HG02798 (cell line): ENCODE data around the gene HECTD2.

Source experiments
- ATAC-seq: cut with Tn5 transposase; IDR thresholded peaks from one replicate; pipeline ENCODE4 v1.9.1; 2021; ENCODE audit warnings: mild to moderate bottlenecking; ENCODE audit not compliant: unreplicated experiment, poor library complexity

Gene HECTD2

DNA sequence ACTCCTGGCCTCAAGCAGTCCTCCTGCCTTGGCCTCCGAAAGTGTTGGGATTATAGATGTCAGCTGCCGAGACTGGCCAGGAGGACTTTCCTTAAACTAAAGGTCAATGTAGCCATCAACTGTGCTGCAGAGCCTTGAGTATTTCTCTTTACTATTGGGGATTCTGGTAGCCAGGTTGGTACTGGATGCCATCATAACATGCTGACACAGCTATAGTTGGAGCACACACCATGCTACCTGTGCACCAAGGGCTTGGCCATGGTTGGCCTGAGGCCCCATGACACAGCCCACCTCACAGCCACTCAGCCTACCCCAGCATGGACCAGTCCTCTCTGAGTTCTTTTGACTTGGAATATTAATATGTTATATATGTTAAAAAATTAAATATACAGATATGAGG, 54.4 kb downstream of the HECTD2 start:
- no peak for ATAC-seq

DNA sequence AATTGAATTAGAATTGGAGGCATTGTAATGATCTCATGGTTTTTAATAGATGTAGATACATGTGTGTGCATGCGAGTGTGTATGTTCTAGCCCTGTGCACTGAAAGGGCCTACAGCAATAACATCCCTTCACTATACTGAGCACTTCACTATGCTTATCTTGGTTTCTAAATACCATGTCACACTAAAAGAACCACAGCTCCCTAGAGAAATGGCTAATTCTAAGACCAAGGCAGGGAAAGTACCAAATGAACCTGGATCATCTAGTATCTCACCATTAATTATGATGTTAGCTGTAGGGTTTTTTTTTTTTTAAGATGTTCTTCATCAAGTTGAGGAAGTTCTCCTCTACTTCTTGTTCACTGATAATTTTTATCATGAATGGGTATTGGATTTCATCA, 55.1 kb downstream of the HECTD2 start:
- ATAC-seq = no peak

DNA sequence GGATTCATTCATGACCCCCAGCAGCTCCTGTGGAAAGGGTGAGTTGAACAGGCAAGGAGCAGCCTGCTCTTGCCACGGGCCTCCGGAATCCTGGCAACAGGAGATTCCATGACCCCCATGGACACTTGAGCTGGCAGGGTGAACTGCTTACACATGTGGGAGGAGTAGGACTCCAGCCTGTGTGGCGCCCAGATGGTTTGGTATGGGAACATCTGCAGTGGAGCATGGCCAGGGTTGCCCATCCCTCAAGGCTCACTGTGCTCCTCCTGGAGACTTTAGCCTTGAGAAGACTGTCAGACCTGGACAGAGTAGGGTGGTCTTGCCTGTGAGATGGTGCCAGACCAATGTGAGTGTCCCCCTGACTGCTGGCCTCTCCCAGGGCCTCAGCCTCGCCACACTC, 57.0 kb downstream of the HECTD2 start:
- no peak for ATAC-seq

DNA sequence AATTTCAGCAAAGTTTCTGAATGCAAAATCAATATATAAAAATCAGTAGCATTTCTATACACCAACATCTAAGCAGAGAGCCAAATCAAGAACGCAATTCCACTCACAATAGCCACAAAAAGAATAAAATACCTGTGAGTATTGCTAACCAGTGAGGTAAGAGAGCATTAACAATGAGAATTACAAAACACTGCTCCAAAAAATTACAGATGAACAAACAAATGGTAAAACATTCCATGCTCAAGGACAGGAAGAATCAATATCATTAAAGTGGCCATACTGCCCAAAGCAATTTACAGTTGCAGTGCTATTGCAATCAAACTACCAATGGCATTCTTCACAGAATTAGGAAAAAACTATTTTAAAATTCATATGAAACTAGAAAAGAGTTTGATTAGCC, 61.5 kb downstream of the HECTD2 start:
- no peak for ATAC-seq

DNA sequence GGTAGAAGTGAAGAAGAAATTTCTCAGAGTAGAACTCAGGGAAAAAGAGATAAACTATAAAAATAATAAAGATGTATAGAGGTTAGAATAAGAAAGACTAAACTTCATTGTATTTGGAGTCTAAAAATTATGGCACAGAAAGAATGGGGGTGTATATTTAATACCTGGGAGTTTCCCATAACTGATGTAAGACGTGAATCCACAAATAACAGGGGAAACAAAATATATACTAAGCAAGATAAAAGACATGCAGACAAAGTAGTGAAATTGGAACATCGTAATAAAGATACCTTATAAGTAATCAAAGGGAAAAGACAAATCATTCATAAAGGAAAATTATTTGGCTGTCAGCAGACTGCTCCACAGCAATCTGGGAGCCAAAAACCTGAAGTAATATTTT, 62.8 kb downstream of the HECTD2 start:
- no peak for ATAC-seq

DNA sequence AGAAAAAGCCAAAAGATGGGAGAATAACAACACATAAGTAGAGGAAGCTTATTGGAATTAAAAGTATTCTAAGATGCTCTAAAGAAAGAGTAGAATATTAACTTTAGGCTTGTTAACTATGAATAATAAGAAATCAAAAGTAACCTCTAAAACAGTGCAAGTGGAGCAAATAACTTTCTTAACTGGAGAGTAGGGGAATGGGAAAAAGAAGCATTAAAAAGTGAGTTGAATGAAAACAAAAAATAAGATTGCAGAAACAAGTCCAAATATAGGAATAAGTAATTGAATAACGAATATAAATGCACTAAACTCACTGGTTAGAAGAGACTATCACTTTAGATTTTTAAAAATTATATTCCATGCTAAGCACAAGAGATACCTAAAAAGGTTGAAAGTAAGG, 63.9 kb downstream of the HECTD2 start:
- no peak for ATAC-seq

DNA sequence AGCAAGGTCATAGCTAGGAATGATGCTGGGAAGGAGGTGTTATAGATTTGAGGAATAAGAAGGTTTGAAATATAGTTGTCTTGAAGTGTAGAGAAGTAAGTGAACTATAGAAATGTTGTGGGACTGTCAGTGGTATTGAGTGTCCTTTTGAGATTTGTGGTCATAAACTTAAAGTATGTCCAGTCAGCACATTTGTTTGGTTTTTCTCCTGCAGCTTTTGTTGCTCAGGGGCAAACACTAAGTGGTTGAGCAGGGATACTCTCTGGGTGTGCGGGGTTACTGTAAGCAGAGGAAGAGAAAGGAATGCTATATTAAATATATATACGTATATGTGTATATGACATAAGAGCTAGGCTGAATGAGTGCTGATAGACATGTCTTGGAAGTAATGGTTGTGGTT, 67.1 kb downstream of the HECTD2 start:
- ATAC-seq = no peak

DNA sequence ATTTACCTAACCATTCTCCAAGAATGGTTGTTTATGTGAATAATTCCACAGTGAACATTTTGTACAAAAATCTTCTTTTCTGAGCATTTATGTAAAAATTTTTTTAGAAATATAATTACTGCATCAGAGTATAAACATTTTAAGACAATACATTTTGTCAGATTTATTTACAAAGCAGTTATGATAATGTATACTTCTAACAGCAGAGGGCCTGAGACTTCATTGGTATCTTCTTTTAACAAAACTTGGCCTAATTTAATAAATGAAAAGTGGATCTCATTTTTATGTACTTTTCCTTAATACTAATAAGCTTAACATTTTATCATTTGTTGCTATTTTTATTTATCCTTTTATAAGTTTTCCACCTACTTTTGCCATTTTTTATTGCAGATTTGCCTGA, 69.4 kb downstream of the HECTD2 start:
- no peak for ATAC-seq

DNA sequence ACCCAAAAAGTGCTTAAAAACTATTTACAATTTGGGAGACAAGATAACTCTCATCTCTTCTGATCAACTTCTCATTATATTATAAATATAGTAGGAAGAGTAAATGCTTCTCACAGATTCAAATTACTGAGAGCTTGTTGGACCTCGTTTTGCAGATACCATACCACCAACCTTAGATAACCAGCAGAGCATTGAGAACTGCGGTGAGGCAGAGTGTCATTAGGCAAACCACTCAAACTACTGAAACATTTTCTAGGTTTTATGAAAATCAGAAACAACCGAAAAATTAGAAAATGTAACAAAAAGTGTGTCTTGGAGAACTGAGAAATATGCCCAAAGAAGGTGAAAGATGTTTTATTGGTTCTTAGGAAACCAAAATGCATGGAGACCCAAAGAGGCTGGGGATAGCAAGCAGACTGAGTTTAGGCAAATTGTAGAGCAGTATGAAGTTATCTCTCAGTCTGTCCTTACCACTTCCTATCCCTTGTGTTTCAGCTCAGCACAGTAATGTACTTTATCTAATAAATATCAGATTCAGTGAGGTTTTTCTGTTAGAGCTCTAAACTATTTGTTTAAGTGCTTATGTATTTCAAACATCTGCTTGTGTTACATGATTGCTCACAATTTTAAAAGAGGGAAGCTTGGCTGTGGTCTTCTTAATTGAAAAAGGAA, 77.9 kb downstream of the HECTD2 start:
- no peak for ATAC-seq

DNA sequence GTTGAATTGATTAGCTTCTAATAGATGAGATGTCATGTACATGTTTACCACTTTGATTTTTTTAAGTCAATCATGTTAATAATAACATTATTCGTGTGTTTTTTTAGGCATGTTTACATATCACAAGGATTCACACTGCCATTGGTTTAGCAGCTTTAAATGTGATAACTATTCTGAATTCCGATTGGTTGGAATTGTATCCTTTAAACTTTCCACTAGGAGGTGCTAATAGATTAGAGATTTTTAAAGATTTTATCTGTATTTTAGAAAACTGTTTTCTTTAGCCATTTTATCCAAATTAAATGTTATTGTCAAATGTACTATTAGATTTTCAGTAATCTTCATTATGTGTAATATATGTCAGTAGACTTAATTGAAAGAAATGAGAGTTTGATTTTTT, 83.2 kb downstream of the HECTD2 start:
- no peak for ATAC-seq

DNA sequence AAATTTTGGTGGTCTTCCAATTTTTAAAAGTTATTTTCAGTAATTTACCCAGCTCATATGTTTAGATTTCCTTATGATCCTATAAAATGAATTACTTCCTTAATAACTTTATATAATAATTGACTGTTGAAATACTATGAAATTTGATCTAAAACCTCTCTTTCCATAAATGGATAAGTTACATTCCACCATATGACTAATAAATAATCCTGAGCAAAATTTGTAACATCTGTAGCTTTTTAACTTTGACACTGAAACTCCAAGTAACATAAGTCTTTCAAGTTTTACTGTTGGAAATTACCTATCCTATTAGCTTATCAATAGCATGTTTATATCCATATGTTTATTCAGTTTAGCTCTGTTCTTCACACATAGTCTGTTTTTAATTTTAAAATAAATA, 85.3 kb downstream of the HECTD2 start:
- ATAC-seq = no peak

DNA sequence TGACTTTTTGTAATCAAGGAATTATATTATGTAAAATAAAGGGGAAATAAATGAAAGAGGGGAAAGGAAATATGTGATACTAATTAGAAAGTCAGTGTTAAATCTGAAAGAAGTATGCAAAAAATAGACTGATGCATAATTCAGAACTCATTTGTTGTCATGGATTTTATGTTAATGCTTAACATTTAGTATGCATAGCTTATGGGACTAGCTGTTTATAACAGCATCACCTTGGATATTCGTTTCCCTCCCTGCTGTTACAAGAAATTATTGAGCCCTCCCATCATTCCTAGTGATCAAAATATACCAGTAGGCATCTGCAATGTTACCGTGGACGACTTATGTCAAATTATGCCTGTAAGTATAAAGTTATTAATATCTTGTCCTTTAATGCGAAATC, 85.9 kb downstream of the HECTD2 start:
- ATAC-seq = no peak

DNA sequence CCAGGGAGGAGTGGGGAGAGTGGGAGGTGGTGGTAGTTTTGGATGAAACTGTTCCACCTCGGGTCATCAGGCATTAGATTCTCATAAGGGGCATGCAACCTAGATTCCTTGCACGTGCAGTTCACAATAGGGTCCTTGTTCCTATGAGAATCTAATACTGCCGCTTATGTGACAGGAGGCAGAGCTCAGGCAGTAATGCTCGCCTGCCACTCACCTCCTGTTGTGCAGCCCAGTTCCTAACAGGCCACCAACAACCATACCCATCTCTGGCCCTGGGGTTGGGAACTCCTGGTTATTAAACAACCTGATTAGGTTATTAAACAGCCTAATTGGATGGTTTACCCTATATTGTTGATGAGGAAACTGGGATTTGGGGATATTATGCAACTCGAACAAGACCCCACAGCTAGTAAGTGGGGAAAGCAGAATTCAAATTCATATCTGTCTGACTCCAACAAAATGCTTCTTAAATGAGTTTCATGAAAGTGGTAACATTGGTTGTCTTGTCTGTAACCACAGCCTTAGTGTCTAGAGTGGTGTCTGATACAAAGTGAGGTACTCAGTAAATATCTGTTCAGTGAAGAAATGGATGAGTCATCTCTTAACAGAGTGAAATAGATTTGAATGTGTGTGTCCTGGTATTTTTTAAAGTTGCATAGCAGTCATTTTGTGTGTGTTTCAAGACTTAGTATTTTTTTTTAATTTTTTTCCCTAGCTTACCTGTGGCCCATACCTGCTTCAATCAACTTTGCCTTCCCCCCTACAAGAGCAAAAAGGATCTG, 101.6 kb downstream of the HECTD2 start:
- no peak for ATAC-seq

DNA sequence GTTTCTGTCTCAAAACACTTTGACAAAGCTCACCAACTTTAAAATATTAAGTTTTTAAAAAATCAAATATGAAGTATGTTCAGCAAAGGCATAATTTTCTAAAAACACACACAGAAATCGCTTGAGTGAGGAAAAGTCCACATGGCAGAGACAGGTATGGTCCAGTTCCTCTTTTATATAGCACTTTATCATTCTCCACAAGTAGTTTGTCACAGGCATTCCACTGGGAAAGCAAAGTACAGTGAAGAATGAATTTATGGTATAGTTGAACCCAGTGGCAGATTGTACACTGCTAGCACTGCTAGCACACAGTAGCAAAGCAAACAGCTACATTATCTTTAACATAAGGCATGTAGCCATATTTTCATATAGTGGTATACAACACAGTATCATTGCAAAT, 102.3 kb downstream of the HECTD2 start:
- no peak for ATAC-seq

DNA sequence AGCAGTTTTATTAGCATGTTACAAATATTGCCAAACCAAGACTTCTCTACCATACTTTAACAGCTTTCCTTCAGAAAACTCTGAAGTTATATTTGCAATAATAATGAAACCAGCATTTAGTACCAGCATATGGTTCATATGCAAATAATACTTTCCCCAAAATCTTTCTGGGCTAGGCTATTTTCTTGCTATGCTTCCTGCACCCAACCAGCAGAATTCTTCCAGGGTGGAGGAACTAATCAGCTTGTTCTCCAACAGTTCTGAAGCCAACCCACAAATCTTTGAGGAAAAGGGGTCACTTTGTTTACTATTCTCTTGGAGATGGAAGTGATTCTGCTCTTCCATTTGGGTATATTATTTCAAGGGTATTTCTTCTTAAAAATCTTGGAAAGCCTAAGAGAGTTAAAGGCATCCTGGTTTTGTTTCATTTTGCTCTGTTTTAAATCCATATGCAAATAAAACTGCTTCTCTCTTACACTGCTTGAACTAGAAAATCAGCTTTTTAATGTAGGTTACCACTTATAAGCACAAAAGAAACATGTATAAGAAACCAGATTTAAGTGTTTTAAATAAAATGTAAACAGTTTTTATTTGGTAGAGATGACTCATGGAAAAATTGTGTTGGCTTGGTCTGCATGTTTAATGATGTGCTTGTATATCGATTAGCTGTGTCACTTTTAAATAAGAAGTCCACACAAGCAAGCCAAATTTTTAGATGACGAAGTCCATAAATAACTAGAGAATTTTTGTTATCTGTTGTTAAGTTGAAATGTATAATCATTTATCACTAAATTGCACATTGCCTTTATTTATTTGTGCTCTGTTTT, 103.7 kb downstream of the HECTD2 start:
- ATAC-seq = no peak

DNA sequence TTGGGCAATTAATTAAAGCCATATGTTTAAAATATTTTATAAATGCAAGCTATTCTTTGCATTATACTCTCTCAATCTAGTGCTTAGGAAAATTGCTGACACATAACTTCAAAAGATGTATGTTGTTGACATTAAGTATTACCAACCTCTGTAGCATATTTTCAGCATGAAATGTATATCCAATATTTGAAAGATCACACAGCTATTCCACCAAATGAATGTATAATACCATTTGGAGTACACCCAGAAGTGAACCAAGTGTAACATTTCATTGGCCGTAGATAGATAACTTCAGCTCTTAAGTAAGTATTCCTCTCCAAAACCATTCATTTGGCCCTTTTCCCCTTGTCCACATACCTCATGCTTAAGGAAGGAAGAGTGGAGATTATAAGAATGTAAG, 104.6 kb downstream of the HECTD2 start:
- ATAC-seq = no peak

DNA sequence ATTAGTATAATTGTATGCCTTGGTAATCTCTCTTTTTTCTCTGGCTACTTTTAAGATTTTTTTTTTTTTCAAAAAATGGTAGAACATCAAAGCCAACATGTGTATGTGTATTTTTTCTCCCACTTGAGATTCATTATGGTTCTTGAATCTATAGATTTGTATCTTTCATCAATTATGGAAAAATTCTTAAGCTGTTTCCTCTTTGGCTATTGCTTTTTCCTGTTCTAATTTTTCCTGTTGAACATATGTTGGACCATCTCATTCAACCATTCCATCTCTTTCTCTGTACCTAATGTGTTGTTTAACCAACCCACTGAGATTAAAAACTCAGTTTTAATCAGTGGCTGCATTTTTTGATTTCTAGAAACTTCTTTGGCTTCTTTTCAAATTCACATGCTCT, 107.2 kb downstream of the HECTD2 start:
- no peak for ATAC-seq

DNA sequence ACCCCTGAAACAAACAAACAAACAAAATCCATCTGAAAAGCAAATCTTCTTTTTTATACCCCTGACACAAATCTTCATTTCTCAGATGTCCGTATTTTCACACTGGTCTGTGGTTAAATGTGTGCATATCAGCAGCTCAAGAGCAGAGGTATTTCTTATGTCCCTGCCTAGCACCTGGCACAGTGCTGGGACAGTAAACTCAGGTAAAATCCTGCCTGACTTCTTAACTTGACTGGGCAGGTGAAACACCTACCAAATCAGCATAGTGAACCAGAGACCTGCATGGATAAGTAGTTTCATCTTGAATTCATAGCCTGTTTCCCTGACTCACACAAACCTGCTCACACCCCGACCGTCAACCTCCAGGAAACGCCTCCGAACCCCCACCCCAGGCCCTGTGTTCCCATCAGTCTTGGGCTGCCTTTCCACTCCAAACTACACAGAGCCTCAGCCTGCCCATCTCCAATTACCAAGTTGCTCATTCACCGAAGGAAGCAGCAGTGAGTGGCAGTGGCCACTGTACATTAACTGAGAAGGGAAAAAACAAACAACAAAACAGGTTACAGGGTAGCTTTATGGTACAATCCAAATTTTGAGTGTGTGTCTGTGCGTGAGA, 109.9 kb downstream of the HECTD2 start:
- ATAC-seq = no peak

DNA sequence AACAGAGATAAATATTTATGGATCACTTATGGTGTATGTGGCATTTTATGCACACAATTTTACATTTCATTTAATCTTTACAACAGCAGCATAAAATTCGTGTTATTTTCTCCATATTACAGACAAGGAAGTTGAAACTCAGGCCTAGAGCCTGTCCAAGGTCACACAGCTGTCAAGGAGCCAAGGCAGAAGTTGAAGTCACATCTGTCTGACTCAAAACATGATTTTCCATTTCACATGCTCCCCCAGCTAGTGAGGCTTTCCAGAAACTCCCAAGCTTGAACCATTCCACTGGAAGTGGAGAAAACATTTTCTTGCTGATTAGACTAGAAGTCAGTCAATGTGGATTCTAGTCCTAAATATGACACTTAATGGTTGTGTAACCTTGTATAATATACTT, 110.5 kb downstream of the HECTD2 start:
- no peak for ATAC-seq

DNA sequence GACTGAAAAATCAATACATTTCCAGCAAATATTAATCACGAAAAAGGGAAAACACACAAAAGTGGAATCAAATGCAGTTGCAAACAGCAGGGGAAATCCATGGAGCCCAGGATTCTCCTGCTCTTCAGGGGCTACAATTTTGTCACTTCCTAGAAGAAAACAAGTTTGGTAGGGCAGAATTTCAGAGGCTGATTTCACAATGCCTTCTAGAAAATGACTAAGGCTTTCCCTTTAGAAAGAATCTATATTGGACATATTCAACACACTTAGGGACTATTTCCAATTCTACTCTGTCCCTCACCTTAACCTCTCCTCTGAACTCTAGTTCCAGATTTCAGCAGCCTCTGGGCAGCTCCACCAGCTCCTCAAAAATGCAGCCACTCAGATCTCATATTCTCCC, 111.3 kb downstream of the HECTD2 start:
- no peak for ATAC-seq
